GM13976 (cell line): ENCODE measurements around the gene CYB5D1.

Experiments
- DNase-seq: peaks from one replicate; pipeline ENCODE4 v3.0.0; 2012; ENCODE audit warnings: low spot score
- CTCF ChIP-seq: IDR thresholded peaks from 2 replicates; pipeline ENCODE4 v1.5.1; 2012; ENCODE audit warnings: borderline replicate concordance, mild to moderate bottlenecking; ENCODE audit not compliant: insufficient read depth; ENCODE audit errors: extremely low read depth, missing control alignments, control extremely low read depth
- in situ Hi-C: fragments of 300-500 bp; cut with MboI; formaldehyde crosslinking; loops from one replicate; pipeline ENCODE4 v1.12.0; 2022; ENCODE audit warnings: low sequenced_read_pairs, mixed read lengths, inconsistent platforms; ENCODE audit not compliant: unreplicated experiment

Gene CYB5D1

GRCh38 chr17:7849130-7849750 is 8.6 kb upstream of the CYB5D1 start:
- TF ChIP-seq CTCF = no peak
- DNase-seq = no peak
- in situ Hi-C loops = no loop called here

GRCh38 chr17:7849751-7850504 is 7.9 kb upstream of the CYB5D1 start:
- no peak for DNase-seq
- in situ Hi-C loops = no loop called here
- TF ChIP-seq CTCF = no peak

GRCh38 chr17:7850701-7851437 is 6.9 kb upstream of the CYB5D1 start:
- no peak for DNase-seq
- in situ Hi-C loops = no loop called here
- TF ChIP-seq CTCF = no peak

GRCh38 chr17:7851438-7852261 is 6.2 kb upstream of the CYB5D1 start:
- peak; percentile 92 for TF ChIP-seq CTCF
- in situ Hi-C loops = no loop called here
- peak; percentile 93 for DNase-seq

GRCh38 chr17:7852262-7852670 is 5.5 kb upstream of the CYB5D1 start:
- in situ Hi-C loops = no loop called here
- no peak for TF ChIP-seq CTCF
- DNase-seq = no peak
